ENCODE results near the gene UFSP1.

GRCh38 chr7:100895701-100895955, 6.1 kb upstream of the UFSP1 start, which contains the start of gene ACHE:
- no peak for TF ChIP-seq ARNTL (CRISPR knock-in tag; IDR thresholded peaks at IDR 0.05; ENCODE audit: borderline replicate concordance, low read depth)
- TF ChIP-seq RARB (CRISPR knock-in tag; IDR thresholded peaks at IDR 0.05), result no peak
- no peak for TF ChIP-seq PATZ1 (CRISPR knock-in tag; IDR thresholded peaks at IDR 0.05; ENCODE audit: borderline replicate concordance)
- TF ChIP-seq ZFP3 (CRISPR knock-in tag; IDR thresholded peaks at IDR 0.05), result no peak
- TF ChIP-seq CREB5 (CRISPR knock-in tag; IDR thresholded peaks at IDR 0.05; ENCODE audit: low read depth), result no peak
- no peak for TF ChIP-seq OSR1 (CRISPR knock-in tag; IDR thresholded peaks at IDR 0.05)
- TF ChIP-seq BACH2 (CRISPR knock-in tag; IDR thresholded peaks at IDR 0.05; ENCODE audit: borderline replicate concordance), result no peak
- no peak for TF ChIP-seq SNAI2 (CRISPR knock-in tag; IDR thresholded peaks at IDR 0.05)
- no peak for TF ChIP-seq ZNF70 (CRISPR knock-in tag; IDR thresholded peaks at IDR 0.05)

Data from SK-N-SH treated with all-trans-retinoic acid at 6 μM for 48 hours (cell line).